SK-MEL-5 (cell line): ENCODE data around the gene TMEM223. TPM values are rescaled to one million over a fixed set of nuclear protein-coding genes. Genes with fewer than 3 reads are reported as not detected.
"Not testable (repeated sequence)": the region's sequence is repeated elsewhere in the genome, so short reads cannot be mapped to it uniquely, and the experiment has no call there.

Source experiments
- DNase-seq: peaks from one replicate; pipeline ENCODE4 v3.0.0-alpha.2; 2016; ENCODE audit warnings: low read depth, low spot score
- in situ Hi-C: cut with HindIII; loops from 2 replicates; pipeline ENCODE4 v1.10.0; 2016; ENCODE audit warnings: low sequenced_read_pairs, high pct_unique_total_duplicates, low pct_unique_long_range_greater_than_20kb
- polyA plus RNA-seq, 2 experiments: library from polyadenylated mRNA; depleted of rRNA; stranded (reverse); fragments of >200 nt; gene quantifications; 2 replicates each; pipeline ENCODE4 v1.2.3, GENCODE V29; 2015
- total RNA-seq: library from RNA; depleted of rRNA; stranded (reverse); fragments of >200 nt; shearing (Covaris generic); gene quantifications from 2 replicates; pipeline ENCODE4 v1.2.3, GENCODE V29; 2014; rRNA removed

The TMEM223 gene, protein sequence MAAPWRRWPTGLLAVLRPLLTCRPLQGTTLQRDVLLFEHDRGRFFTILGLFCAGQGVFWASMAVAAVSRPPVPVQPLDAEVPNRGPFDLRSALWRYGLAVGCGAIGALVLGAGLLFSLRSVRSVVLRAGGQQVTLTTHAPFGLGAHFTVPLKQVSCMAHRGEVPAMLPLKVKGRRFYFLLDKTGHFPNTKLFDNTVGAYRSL
- 23.6 and 23.9 TPM in 2 replicates for total RNA-seq
- polyA plus RNA-seq (2015; cell fraction: cytosol; rRNA removed): 17.2 and 25.3 TPM in 2 replicates
- polyA plus RNA-seq (2015; cell fraction: nucleus; rRNA removed): 6.7 and 9.7 TPM in 2 replicates

DNA sequence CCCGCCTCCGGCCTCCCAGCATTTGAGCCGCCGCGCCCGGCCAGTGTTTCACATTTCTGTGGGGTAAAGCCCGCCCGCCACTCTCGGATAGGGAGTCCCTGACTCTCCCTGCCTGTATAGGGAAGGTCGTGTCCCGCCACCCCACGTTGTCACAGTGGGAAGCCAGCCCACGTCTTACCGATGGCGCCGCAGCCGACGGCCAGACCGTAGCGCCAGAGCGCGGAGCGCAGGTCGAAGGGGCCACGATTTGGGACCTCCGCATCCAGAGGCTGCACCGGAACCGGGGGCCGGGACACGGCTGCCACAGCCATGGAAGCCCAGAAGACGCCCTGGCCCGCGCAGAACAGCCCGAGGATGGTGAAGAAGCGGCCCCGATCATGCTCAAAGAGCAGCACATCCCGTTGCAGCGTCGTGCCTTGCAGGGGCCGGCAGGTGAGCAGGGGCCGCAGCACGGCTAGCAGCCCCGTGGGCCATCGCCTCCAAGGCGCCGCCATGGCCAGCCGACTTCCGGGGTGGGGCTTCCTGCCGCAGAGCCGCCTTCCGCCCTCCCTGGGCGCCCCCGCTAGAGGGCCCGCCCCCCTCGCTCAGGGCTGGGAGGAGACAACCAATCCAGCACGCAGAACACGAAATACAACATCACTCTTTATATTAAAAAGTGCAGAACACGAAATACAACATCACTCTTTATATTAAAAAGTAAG lies at the start of gene TMEM223:
Gene TMEM223, minus strand, starts transcription at position 506 of the 701 bp plus-strand sequence. Its CDS starts 12 bp downstream, at position 494.
- DNase-seq: peak; percentile 74
- in situ Hi-C loops: no loop called here

DNA sequence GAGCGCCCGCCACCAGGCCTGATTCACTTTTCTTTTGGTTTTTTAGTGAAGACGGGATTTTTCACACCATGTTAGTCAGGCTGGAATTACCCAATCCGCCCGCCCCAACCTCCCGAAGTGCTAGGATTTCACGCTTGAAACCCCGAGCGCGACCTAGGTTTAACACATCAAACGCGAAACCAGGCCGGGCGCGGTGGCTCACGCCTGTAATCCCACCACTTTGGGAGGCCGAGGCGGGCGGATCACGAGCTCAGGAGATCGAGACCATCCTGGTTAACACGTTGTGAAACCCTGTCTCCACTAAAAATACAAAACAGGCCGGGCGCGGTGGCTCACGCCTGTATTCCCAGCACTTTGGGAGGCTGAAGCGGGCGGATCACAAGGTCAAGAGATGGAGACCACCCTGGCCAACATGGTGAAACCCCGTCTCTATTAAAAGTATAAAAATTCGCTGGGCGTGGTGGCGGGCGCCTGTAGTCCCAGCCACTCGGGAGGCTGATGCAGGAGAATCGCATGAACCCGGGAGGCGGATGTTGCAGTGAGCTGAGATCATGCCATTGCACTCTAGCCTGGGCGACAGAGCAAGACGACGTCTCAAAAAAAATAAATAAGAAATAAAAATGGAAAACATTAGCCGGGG lies 49.0 kb upstream of the TMEM223 start:
- in situ Hi-C loops: not testable (repeated sequence)
- peak; percentile 82 for DNase-seq

DNA sequence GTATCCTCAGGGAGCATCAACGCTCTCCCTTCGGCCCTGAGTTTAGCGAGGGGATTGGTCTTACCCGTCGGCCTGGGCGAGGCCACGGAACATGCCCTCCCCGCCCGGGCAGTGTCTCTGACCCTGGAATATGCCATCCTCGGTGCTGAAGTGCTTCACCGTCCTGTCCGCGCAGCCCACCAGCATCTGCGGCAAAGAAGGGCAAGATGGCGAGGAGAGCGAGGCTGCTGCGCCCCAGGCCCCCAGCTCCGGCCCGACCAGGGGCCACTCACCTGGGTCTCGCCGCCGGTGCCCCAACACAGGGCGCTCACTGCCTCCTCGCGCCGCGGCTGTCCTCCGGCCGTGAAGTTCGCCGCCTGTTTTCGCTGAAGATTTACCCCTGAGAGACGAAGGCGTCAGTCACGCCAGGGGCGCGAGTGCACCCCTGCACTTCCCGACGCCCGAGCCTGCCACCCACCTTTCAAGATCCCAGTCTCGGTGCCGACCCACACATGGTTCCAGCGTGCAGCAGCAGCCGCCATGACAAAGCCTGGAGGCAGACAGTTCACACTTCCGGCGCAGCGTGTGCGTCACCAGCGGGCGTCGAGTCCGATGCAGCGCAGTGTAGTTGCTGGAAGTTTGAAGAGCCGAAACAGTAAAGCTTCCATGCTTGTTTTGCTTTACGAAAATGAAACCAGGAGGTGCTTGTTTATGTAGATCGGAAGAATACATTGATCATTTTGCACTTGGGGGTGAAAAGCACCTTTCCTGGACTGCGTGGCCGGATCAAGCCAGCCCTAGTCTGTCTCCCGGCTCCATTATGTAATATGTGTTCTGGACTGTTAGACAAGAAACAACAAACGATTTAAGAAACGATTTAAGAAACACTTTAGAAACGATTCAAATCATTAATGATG lies 47.5 kb upstream of the TMEM223 start, which contains the start of gene WDR74:
Gene WDR74, minus strand, starts transcription at position 541 of the 896 bp plus-strand sequence. Its CDS starts 20 bp downstream, at position 521.
- in situ Hi-C loops: no loop called here
- peak; percentile 92 for DNase-seq

DNA sequence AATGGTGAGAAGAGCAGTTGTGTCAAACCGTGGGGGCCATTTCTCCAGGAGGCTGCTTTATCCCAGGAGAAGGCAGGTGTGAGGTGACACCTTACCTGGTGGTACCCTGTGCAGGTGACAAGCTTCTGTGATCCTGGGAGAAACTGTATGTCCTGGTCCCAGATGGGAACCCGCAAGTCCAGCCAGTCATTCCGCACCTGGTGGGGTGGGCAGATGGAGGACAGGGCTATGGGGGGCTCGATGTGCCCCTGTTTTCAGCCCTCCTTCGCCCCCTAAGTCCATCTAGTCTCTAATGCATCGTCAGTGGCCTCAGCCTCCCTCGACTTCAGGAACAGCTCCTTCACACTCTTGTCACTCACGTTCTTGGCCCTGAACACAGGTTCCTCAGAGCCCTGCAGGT lies 43.5 kb upstream of the TMEM223 start:
- in situ Hi-C loops: no loop called here
- no peak for DNase-seq

DNA sequence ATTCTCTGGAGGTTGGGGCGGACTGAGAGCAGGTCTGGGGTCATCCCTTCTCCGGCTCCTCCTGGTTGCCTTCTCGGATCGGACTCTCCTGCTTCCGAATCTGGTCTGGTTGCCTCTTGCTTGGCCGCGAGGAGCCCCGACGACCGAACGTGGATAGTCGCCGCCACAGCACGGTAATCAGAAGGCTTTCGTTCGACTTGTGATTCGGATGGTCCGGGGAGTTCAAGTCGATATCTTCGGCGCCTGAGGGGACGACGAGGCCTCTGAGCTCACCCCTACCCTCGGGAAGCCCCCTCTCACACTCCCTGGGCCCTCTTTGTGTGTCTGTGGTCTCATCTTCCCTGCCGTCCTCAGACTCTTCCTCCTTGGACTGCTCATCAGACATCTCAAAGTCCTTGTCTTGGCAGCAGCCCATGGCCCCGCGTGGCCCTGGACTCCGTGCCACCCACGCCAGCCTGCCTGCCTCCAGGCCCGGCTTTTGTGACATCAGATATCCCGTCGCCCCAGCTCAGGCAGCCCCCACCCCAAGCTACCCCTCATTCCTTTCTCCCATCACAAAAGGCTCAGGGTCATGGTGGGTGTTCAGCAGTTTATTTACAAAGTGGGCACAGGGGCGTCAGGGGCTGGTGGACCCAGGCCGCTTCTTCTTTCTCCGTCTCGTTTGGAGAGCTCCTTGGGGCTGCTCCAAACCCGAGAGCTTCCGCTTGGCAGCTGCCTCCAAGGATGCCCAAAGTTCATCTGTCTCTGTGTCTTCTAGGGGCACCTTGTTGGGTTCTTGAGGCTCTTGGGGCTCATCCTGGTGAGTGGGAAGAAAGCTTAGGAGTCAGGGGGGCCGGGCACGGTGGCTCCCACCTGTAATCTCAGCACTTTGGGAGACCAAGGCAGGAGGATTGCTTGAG lies 40.8 kb upstream of the TMEM223 start, which contains the start of gene TEX54:
Gene TEX54, minus strand, starts transcription at position 506 of the 899 bp plus-strand sequence.
- DNase-seq: no peak
- in situ Hi-C loops: no loop called here

DNA sequence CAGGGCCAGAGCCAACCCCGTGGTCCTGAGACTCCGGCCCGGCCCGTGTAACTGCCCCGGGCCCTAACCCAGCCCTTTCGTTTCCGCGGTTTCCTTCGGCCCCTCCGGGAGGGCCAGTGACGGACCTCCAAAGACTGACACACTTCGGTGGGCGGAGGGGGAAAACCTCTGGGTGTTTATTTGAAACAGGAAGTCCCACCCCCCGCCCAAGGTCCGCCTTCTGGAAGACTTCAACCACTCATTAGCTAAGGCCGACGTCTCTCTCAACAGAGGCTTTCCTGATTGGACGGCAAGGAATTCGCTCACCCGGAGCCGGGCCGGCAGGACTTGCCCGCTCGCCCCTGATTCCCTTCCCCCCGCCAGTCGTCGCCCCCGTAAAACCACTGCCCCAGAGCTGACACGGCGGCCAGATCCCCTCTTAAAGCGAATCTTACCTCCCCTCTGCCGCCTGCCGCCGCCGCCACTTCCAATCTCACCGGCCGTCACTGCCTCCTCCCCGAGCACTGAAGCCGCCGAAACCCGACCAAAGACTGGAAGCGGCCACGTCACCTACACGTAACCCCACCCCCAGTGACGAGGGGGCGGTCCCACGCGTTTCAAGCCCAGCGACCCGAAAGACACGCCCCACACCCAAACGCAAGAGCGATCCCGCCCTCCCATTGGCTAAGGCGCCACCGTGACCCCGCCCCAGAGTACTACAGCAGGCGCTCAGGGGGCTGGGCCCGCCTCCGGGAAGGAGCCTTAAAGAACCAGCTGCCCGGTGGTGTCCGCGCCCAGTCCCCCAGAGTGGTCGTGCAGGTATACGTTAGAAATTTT lies 39.9 kb upstream of the TMEM223 start, which contains the start of gene STX5:
Gene STX5, minus strand, starts transcription at position 532 of the 816 bp plus-strand sequence. CDS start 808 bp downstream, outside the sequence.
- peak; percentile 95 for DNase-seq
- in situ Hi-C loops: no loop called here

DNA sequence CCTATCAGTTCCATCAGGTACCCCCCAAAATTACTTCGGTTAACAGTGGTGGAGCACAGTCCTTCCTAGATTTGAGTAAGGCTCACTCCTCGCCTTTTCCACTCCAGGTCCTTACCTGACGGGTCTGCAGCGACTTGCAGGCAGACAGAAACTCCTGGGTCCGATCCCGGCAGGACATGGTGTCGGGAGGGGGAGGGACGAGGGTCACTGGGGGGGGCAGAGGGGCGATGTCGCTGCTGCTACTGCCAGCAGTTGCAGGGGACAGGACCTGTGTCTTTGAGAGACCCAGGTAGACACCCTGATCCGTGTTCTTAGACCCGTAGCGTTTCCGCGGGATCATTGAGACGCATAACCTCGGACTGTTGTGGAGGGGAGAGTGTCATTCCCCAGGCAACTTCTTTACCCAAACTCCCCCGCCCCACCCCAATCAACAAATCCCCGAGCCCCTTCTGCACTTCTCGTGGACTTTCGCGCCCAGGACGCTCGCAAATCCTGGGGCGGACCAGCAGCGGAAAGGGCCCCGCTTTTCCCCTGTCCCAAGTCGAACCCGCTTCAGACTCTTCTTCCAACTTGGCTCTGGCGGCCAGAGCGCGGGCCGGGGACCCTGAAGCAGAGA lies 39.2 kb upstream of the TMEM223 start:
- no peak for DNase-seq
- in situ Hi-C loops: no loop called here

DNA sequence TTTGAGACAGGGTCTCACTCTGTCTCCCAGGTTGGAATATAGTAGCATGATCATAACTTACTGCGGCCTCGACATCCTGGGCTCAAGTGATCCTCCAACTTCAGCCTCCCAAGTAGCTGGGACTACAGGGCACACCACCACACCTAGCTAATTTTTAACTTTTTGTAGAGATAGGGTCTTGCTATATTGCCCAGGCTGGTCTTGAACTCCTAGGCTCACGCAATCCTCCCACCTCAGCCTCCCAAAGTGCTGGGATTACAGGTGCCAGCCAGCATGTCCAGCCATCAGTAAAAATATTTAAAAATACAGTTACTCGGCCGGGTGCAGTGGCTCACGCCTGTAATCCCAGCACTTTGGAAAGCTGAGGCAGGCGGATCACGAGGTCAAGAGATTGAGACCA lies 36.3 kb upstream of the TMEM223 start:
- in situ Hi-C loops, DNase-seq: not testable (repeated sequence)

DNA sequence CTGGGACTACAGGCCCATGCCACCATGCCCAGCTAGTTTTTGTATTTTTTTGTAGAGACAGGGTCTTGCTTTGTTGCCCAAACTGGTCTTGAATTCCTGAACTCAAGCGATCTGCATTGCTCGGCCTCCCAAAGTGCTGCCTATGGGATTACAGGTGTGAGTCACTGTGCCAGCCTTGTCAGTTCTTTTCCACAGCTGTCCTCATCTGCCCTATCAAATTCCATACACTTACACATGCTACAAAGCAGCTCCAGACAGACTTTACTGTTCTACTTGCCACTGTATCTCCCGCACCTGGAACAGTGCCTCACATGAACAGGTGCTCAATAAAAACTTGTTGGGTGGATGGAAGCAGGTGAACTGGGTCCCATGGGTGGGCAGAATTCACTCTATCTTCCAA lies 31.9 kb upstream of the TMEM223 start:
- DNase-seq: no peak
- in situ Hi-C loops: no loop called here

DNA sequence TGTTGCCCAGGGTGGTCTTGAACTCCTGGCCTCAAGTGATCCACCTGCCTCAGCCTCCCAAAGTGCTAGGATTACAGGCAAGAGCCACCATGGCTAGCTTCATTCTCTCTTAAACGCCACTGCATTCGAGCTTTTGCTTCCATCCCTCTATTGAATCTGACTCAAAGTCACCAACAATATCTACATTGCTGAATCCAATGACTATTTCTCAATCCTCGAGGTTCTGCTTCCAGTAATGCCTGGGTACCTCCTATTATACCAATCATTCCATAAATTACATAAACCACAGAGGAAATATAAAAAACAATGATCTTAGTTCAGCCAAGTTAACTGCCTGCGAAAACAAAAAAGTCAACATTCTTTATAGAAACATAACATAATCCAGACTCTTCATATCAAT lies 25.3 kb upstream of the TMEM223 start:
- no peak for DNase-seq
- in situ Hi-C loops: no loop called here

DNA sequence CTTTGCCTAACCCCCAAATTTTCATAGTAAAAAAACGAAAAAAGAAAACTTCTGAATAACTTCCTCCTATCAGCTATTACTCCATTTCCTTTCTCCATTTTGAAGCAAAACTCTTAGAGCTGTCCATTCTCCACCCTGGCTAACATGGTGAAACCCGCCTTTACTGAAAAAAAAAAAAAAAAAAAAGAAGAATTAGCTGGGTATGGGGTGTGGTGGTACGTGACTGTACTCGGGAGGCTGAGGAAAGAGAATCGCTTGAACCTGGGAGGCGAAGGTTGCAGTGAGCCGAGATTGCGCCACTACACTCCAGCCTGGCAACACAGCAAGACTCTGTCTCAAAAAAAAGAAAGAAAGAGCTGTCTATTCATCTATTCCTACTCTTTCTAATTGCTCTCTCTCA lies 24.8 kb upstream of the TMEM223 start:
- DNase-seq: no peak
- in situ Hi-C loops: no loop called here

DNA sequence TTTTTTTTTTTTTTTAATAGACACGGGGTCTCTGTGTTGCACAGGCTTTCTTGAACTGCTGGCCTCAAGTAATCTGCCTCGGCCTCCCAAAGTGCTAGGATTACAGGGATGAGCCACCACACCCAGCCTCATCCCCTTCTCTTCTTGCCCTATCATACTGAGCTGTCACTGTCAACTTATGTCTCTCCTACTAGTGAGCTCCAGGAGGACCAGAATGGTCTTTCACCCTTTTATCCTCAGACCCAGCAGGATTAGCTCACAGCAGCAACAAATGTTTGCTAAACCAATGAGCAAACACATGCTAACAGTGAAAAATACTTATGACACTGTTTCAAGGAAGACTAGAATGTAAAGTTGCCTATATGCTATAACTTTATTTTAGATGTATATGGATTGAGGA lies 19.9 kb upstream of the TMEM223 start:
- in situ Hi-C loops: no loop called here
- DNase-seq: no peak

DNA sequence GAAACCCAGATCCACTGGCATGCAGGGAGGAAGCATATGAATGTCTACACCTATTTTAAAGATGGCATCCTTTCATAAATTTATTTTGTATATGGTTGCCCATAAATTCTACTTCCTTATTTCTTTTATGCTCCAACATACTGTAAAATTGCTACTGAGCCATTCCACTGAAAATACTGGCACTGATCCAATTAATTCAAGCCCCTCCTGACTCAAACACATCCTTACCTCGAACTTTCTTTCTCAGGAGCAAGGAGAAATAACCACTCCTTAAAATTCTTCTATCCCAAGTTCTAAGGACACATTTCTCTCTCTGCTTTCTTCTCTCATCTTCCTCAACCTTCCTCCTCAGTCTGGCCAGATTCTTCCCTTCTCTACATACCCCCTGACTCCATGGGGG lies 18.9 kb upstream of the TMEM223 start:
- in situ Hi-C loops: no loop called here
- DNase-seq: no peak

DNA sequence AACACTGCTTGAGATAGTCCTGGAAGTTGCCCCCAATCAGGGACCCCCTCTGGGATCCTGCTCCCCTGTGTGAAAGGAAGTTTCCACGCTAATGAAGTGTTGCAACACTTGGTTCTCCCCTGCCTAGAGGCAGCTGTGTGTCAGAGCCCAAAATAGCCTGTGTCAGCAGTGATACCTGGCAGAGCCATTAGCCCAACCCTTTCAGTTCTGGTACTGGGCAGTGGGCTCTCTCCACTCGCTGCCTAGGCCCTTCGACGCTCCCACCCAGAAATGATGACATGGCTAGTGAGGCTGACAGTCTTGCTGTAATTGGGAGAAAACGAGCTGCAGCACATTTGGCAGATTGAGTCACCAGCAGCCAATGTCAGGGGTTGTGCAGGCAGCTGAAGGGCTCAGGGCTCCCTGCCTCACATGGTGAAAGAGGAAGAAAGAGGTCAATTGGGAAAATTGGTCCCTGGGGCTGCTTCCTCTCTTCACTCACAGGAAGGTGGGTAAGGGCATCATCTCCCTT lies 14.9 kb upstream of the TMEM223 start:
- in situ Hi-C loops: no loop called here
- DNase-seq: no peak

DNA sequence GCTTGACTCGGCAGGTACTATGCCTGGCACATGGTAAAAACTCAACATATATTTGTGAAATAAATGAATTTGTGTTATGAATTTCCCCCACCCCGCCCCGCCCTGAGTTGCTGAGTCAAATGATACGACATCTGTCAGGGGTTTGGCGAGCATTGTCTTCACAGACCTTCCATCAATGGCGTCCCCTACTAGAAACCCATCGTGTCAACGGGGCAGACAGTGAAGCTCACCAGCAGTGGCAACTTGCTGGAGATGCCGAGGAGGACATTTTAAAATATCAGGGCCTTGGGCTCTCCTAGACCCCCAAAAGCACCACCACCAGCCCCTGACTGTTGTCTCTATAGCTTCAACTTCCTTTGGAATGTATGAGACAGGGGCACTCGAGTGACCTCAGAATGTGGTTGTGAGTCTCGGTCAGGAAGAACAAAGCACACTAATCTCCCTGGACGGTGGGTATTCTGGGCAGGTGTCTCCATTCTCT lies 14.2 kb upstream of the TMEM223 start:
- no peak for DNase-seq
- in situ Hi-C loops: no loop called here
